Activated CD8-positive, alpha-beta T cell treated with anti-CD3 and anti-CD28 coated beads for 36 hours (primary cell): ENCODE data around the gene MAGI2. TPM values are rescaled to one million over a fixed set of nuclear protein-coding genes. Genes with fewer than 3 reads are reported as not detected.

Experiments used
- ATAC-seq: fragments of 200-7000 bp; cut with Tn5 transposase; one replicate; pipeline ENCODE4 v1.10.0; 2021; ENCODE audit warnings: mild to moderate bottlenecking, moderate library complexity
- CTCF ChIA-PET: fragments of 350-600 bp; sonication (Branson Sonifier 250); formaldehyde crosslinking; loops from one replicate; lab custom pipeline; 2021; ENCODE audit warnings: antibody characterized with exemption; lab: Charles Lee
- POLR2A ChIA-PET: fragments of 350-600 bp; sonication (Branson Sonifier 250); formaldehyde crosslinking; loops from one replicate; lab custom pipeline; 2021; ENCODE audit warnings: antibody characterized with exemption; lab: Charles Lee
- DNase-seq: peaks from one replicate; pipeline ENCODE4 v3.0.0-alpha.2; 2020
- H3K27ac Mint-ChIP-seq: one replicate; pipeline ENCODE4 v1.8.0; 2021; ENCODE audit warnings: mild to moderate bottlenecking, mixed read lengths
- H3K27me3 Mint-ChIP-seq: one replicate; pipeline ENCODE4 v1.8.0; 2021; ENCODE audit warnings: mixed read lengths
- H3K36me3 Mint-ChIP-seq: one replicate; pipeline ENCODE4 v1.8.0; 2021; ENCODE audit warnings: low read depth, mixed read lengths
- H3K4me1 Mint-ChIP-seq: one replicate; pipeline ENCODE4 v1.8.0; 2021; ENCODE audit warnings: low read depth, mixed read lengths
- H3K4me3 Mint-ChIP-seq: one replicate; pipeline ENCODE4 v1.8.0; 2021; ENCODE audit warnings: mild to moderate bottlenecking, moderate library complexity, mixed read lengths
- H3K9me3 Mint-ChIP-seq: one replicate; pipeline ENCODE4 v1.8.0; 2021; ENCODE audit warnings: mixed read lengths
- CTCF ChIP-seq: fragments of 200-600 bp; IDR thresholded peaks from one replicate; pipeline ENCODE4 v1.8.0; 2022; ENCODE audit warnings: antibody characterized with exemption, mild to moderate bottlenecking
- intact Hi-C: fragments of 100-400 bp; cut with micrococcal nuclease; formaldehyde crosslinking; loops from one replicate; pipeline ENCODE4 v1.10.0; 2022
- total RNA-seq, 2 experiments: library from RNA; stranded (reverse); gene quantifications; one replicate each; pipeline ENCODE4 v1.2.3, GENCODE V29; 2021

Gene MAGI2
- total RNA-seq, 2 experiments from 2014 or later, result 0.04 to 0.09 TPM

- CTCF ChIA-PET, result interaction anchor here (0.6 to 3.7 kb wide), 2 partner anchors 11 to 14 kb away, joined by 4 to 27 read pairs; no protein-coding TSS in a partner anchor
- intact Hi-C loops, result no loop called here
- no peak for ATAC-seq
- H3K9me3 Mint-ChIP-seq, result no peaks in the 10 kb centered on the region
- POLR2A ChIA-PET, result no interaction called here
- DNase-seq, result no peak
- no peak for TF ChIP-seq CTCF
- no peak overlapping the region for H3K4me3 Mint-ChIP-seq
- H3K36me3 Mint-ChIP-seq, result no peaks in the 10 kb centered on the region
- H3K27ac Mint-ChIP-seq, result no peak overlapping the region
- no peaks in the 10 kb centered on the region for H3K4me1 Mint-ChIP-seq
- peaks cover 9% of the 10 kb centered on the region for H3K27me3 Mint-ChIP-seq
These were observed 1427.0 kb downstream of the MAGI2 start for GRCh38 chr7:78026492-78026891.

GRCh38 chr7:78024591-78024990 is 1428.9 kb downstream of the MAGI2 start:
- Mint-ChIP-seq H3K27ac (no peak overlapping the region), H3K9me3 (no peaks in the 10 kb centered on the region), H3K4me3 (no peak overlapping the region), H3K4me1 (peaks cover 4% of the 10 kb centered on the region), H3K27me3 (peaks cover 11% of the 10 kb centered on the region), H3K36me3 (no peaks in the 10 kb centered on the region)
- DNase-seq (no peak), ATAC-seq (no peak)
- no peak for TF ChIP-seq CTCF
- intact Hi-C loops, result no loop called here
- ChIA-PET POLR2A (no interaction called here), CTCF (interaction anchor here (1.1 to 3.7 kb wide), 2 partner anchors 16 to 21 kb away, joined by 3 to 27 read pairs; no protein-coding TSS in a partner anchor)

GRCh38 chr7:78023191-78023590 is 1430.3 kb downstream of the MAGI2 start:
- H3K9me3 Mint-ChIP-seq, result no peaks in the 10 kb centered on the region
- H3K4me3 Mint-ChIP-seq, result no peak overlapping the region
- peaks cover 5% of the 10 kb centered on the region for H3K4me1 Mint-ChIP-seq
- CTCF ChIA-PET, result interaction anchor here (6.6 kb wide), 1 partner anchor 17 kb away, joined by 93 read pairs; no protein-coding TSS in a partner anchor
- DNase-seq, result no peak
- no peak for ATAC-seq
- H3K36me3 Mint-ChIP-seq, result no peaks in the 10 kb centered on the region
- no peak for TF ChIP-seq CTCF
- H3K27ac Mint-ChIP-seq, result no peak overlapping the region
- peaks cover 18% of the 10 kb centered on the region for H3K27me3 Mint-ChIP-seq
- intact Hi-C loops, result no loop called here
- POLR2A ChIA-PET, result no interaction called here

GRCh38 chr7:78022165-78022564 is 1431.3 kb downstream of the MAGI2 start:
- intact Hi-C loops, result no loop called here
- Mint-ChIP-seq H3K36me3 (no peaks in the 10 kb centered on the region), H3K4me3 (no peak overlapping the region), H3K27ac (no peak overlapping the region), H3K27me3 (peaks cover 27% of the 10 kb centered on the region), H3K9me3 (no peaks in the 10 kb centered on the region), H3K4me1 (peaks cover 5% of the 10 kb centered on the region)
- ATAC-seq (no peak), DNase-seq (no peak)
- ChIA-PET CTCF (interaction anchor here (6.6 kb wide), 1 partner anchor 18 kb away, joined by 93 read pairs; no protein-coding TSS in a partner anchor), POLR2A (no interaction called here)
- no peak for TF ChIP-seq CTCF

GRCh38 chr7:78020874-78021249 is 1432.6 kb downstream of the MAGI2 start:
- Mint-ChIP-seq H3K9me3 (no peaks in the 10 kb centered on the region), H3K27ac (no peak overlapping the region), H3K36me3 (no peaks in the 10 kb centered on the region), H3K4me3 (peak overlapping the region; percentile 63), H3K27me3 (peaks cover 27% of the 10 kb centered on the region), H3K4me1 (peaks cover 5% of the 10 kb centered on the region)
- no peak for TF ChIP-seq CTCF
- ChIA-PET CTCF (interaction anchor here (0.7 to 6.6 kb wide), 12 partner anchors 10 to 369 kb away, joined by 3 to 93 read pairs (median 4); no protein-coding TSS in a partner anchor), POLR2A (no interaction called here)
- intact Hi-C loops, result no loop called here
- no peak for DNase-seq
- no peak for ATAC-seq
